Esophagus squamous epithelium (tissue), 4 donors: ENCODE data around the gene KRT77.

ENCODE experiments used
- POLR2A ChIP-seq, 4 donors: fragments of 450-650 bp; IDR thresholded peaks; one replicate each; pipeline ENCODE4 v1.6.1; 2017; ENCODE audit warnings: antibody characterized with exemption in 4 of 4, mild to moderate bottlenecking in 4 of 4, moderate library complexity in 3 of 4
- TF ChIP-seq, protein P1 (sequence below), 6 experiments: fragments of 450-650 bp in 4 of 6; fragments of 200-600 bp in 2 of 6; sonication (generic) in 2 of 6; IDR thresholded peaks; one replicate each; pipeline ENCODE4 v1.5.1; 2016 to 2019; ENCODE audit warnings: antibody characterized with exemption in 6 of 6, mild to moderate bottlenecking in 4 of 6, moderate library complexity in 4 of 6

GRCh38 chr12:52697058-52697582, 6.2 kb downstream of the KRT77 start:
- TF ChIP-seq, protein P1, sequence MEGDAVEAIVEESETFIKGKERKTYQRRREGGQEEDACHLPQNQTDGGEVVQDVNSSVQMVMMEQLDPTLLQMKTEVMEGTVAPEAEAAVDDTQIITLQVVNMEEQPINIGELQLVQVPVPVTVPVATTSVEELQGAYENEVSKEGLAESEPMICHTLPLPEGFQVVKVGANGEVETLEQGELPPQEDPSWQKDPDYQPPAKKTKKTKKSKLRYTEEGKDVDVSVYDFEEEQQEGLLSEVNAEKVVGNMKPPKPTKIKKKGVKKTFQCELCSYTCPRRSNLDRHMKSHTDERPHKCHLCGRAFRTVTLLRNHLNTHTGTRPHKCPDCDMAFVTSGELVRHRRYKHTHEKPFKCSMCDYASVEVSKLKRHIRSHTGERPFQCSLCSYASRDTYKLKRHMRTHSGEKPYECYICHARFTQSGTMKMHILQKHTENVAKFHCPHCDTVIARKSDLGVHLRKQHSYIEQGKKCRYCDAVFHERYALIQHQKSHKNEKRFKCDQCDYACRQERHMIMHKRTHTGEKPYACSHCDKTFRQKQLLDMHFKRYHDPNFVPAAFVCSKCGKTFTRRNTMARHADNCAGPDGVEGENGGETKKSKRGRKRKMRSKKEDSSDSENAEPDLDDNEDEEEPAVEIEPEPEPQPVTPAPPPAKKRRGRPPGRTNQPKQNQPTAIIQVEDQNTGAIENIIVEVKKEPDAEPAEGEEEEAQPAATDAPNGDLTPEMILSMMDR (IDR thresholded peaks at IDR 0.05), result no peak
- TF ChIP-seq POLR2A (IDR thresholded peaks at IDR 0.05), result no peak
